ENCODE data around the gene SEMA3G. TPM values are rescaled to one million over a fixed set of nuclear protein-coding genes. Genes with fewer than 3 reads are reported as not detected.

Gene SEMA3G
- polyA plus RNA-seq, 1 donor (not counting 4 experiments of a cell fraction or from before 2014, with no cell fraction given), result 0.07 TPM

GRCh38 chr3:52406231-52406661 is 38.7 kb downstream of the SEMA3G start:
- H3K4me3 ChIP-seq (ENCODE audit: control insufficient read depth in 2 of 3, extremely low read depth in 1 of 3, insufficient read depth in 2 of 3, low read depth in 1 of 3, low read length in 3 of 3), result peak overlapping the region; percentile 11 to 38 (median 29)

GRCh38 chr3:52405601-52406110 is 39.2 kb downstream of the SEMA3G start:
- Histone ChIP-seq H3K27ac (ENCODE audit: control insufficient read depth, insufficient read depth, low read length) (peak overlapping the region; percentile 92), H3K4me1 (ENCODE audit: control insufficient read depth, extremely low read depth, insufficient read depth, low read length) (peaks cover 60% of the 10 kb centered on the region)
- dilution Hi-C loops (cut with MboI; ENCODE audit: extremely low pct_ligation_motif_present, low sequenced_read_pairs), result no loop called here

More at GRCh38 chr3:52406231-52406661, 38.7 kb downstream of the SEMA3G start:
- dilution Hi-C loops (cut with MboI; ENCODE audit: extremely low pct_ligation_motif_present, low sequenced_read_pairs), result no loop called here
- Histone ChIP-seq H3K79me2 (ENCODE audit: control insufficient read depth, insufficient read depth, low read length) (peaks cover 32% of the 10 kb centered on the region), H3K9ac (ENCODE audit: control insufficient read depth, extremely low read depth, insufficient read depth, low read length) (peak overlapping the region; percentile 80), H3K4me2 (ENCODE audit: control insufficient read depth, extremely low read depth, insufficient read depth, low read depth, low read length) (peak overlapping the region; percentile 95), H3K9me1 (ENCODE audit: control insufficient read depth, extremely low read depth, insufficient read depth, low read length) (peaks cover 3% of the 10 kb centered on the region), H2AFZ (ENCODE audit: control insufficient read depth, low read length) (no peak overlapping the region), H3K4me1 (ENCODE audit: control insufficient read depth, extremely low read depth, insufficient read depth, low read length) (peaks cover 60% of the 10 kb centered on the region), H4K20me1 (ENCODE audit: control insufficient read depth, extremely low read depth, insufficient read depth, low read length) (no peaks in the 10 kb centered on the region), H3K9me3 (ENCODE audit: control insufficient read depth, low read depth, low read length) (no peaks in the 10 kb centered on the region), H3K36me3 (ENCODE audit: control insufficient read depth in 2 of 2, extremely low read depth in 1 of 2, insufficient read depth in 2 of 2, low read length in 2 of 2) (peaks cover 37 to 60% of the 10 kb centered on the region in 2 experiments), H3K27ac (ENCODE audit: control insufficient read depth, insufficient read depth, low read length) (peak overlapping the region; percentile 92), H3K27me3 (ENCODE audit: control insufficient read depth, extremely low read depth, insufficient read depth, low read length) (no peaks in the 10 kb centered on the region)
- TF ChIP-seq CTCF (optimal IDR thresholded peaks at IDR 0.05 in 1 of 3, IDR thresholded peaks at IDR 0.05 in 1 of 3, conservative IDR thresholded peaks at IDR 0.05 in 1 of 3; ENCODE audit: extremely low read depth in 1 of 3, insufficient read depth in 2 of 3, low read length in 3 of 3) (no peak), EZH2 (IDR thresholded peaks at IDR 0.05; ENCODE audit: low read length) (no peak)
- DNase-seq (ENCODE audit: low read depth, low spot score), result peak; percentile 100
- peak; percentile 98 for FAIRE-seq

More at GRCh38 chr3:52405601-52406110, 39.2 kb downstream of the SEMA3G start:
- H3K4me3 ChIP-seq (ENCODE audit: control insufficient read depth in 2 of 3, extremely low read depth in 1 of 3, insufficient read depth in 2 of 3, low read depth in 1 of 3, low read length in 3 of 3), result peak overlapping the region; percentile 11 to 38 (median 29)
- H3K9ac ChIP-seq (ENCODE audit: control insufficient read depth, extremely low read depth, insufficient read depth, low read length), result peak overlapping the region; percentile 63
- H3K79me2 ChIP-seq (ENCODE audit: control insufficient read depth, insufficient read depth, low read length), result peaks cover 31% of the 10 kb centered on the region
- FAIRE-seq (no peak), DNase-seq (ENCODE audit: low read depth, low spot score) (no peak)
- peak overlapping the region; percentile 95 for H3K4me2 ChIP-seq (ENCODE audit: control insufficient read depth, extremely low read depth, insufficient read depth, low read depth, low read length)
- TF ChIP-seq CTCF (optimal IDR thresholded peaks at IDR 0.05 in 1 of 3, IDR thresholded peaks at IDR 0.05 in 1 of 3, conservative IDR thresholded peaks at IDR 0.05 in 1 of 3; ENCODE audit: extremely low read depth in 1 of 3, insufficient read depth in 2 of 3, low read length in 3 of 3) (peak in 1 of 3 experiments; percentile 11), EZH2 (IDR thresholded peaks at IDR 0.05; ENCODE audit: low read length) (no peak)
- H3K9me3 ChIP-seq (ENCODE audit: control insufficient read depth, low read depth, low read length), result no peaks in the 10 kb centered on the region
- no peaks in the 10 kb centered on the region for H3K27me3 ChIP-seq (ENCODE audit: control insufficient read depth, extremely low read depth, insufficient read depth, low read length)
- H3K9me1 ChIP-seq (ENCODE audit: control insufficient read depth, extremely low read depth, insufficient read depth, low read length), result peaks cover 3% of the 10 kb centered on the region
- H2AFZ ChIP-seq (ENCODE audit: control insufficient read depth, low read length), result no peak overlapping the region
- no peaks in the 10 kb centered on the region for H4K20me1 ChIP-seq (ENCODE audit: control insufficient read depth, extremely low read depth, insufficient read depth, low read length)
- peaks cover 41 to 66% of the 10 kb centered on the region in 2 experiments for H3K36me3 ChIP-seq (ENCODE audit: control insufficient read depth in 2 of 2, extremely low read depth in 1 of 2, insufficient read depth in 2 of 2, low read length in 2 of 2)
